MM.1S (cell line): ENCODE results near the gene PLA2R1.

Experiments used
- CTCF ChIP-seq: fragments of 300-600 bp; sonication (generic); IDR thresholded peaks from 2 replicates; pipeline ENCODE4 v1.5.1; 2016; ENCODE audit warnings: antibody characterized with exemption, low read length, mixed read lengths
- EZH2 ChIP-seq: fragments of 300-600 bp; sonication (generic); optimal IDR thresholded peaks from 2 replicates; pipeline ENCODE3; 2017; ENCODE audit warnings: low read depth, mild to moderate bottlenecking, antibody characterized with exemption, low read length, mixed read lengths

- TF ChIP-seq CTCF (no peak), EZH2 (no peak)
Measured at GRCh38 chr2:159971365-159972152, 90.9 kb downstream of the PLA2R1 start.
